ENCODE results near the gene CCDC107. TPM values are rescaled to one million over a fixed set of nuclear protein-coding genes. Genes with fewer than 3 reads are reported as not detected.
A peak's percentile ranks its signal among the peaks of the same experiment; 100 is the strongest.

CCDC107 gene
- total RNA-seq, 2 experiments from 2014 or later, result 30.7 to 30.9 TPM

DNA sequence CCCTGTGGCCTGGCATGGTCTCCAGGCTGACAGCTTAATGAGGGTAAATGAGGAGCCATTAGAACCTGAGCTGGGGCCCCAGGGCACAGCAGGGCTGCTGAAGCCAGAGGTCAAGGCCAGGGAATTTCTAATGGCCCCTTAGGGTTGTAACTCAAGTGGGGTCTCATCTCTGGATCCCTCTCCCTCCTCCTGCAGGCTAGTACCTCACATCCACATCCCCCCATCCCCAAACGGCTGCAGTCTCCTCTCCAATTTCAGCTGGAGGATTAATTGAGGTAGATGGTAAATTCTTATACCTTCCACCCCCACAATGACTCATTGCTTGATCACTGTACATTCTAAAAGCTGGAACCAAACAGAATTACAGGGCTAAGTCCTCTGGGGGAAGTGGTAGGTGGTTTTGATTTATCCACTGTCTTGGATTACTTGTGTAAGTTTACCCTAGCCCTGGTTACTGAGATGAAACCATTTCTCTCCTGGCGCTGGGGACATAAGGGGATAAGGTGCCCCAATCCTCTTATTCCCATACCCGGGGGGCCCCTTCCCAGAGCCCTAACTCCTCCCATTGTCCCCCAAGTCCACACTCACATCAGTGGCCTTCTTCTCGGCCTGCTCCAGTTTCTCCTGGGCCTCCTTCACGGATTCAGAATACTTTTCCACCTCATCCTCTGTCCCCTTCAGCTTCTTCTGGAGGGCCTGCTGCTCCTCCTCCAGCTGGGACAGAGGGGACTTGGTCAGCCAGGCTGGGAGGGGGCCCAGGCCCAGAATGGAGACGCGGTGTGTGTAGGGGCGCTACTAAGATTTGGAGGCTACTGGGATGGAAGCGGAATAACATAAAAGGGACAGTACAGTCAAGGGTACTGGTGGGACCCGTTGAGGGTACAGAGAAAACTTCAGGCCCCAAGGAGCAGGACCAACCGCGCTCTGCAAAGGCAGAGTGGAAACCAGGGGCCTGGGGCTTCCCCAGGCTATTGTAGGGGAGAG, 30.8 kb downstream of the CCDC107 start:
- H3K4me3 Mint-ChIP-seq, result peak overlapping the region; percentile 59
- DNase-seq, result no peak
- ChIA-PET CTCF (interaction anchor here (0.7 to 2.6 kb wide), 11 partner anchors 9 to 44 kb away, joined by 3 to 14 read pairs (median 4); partner anchors contain the start of genes ARHGEF39, CCDC107, CREB3 and RMRP), POLR2A (interaction anchor here (0.6 kb wide), 1 partner anchor 207 kb away, joined by 3 read pairs; no protein-coding TSS in a partner anchor)
- no peaks in the 10 kb centered on the region for H3K36me3 Mint-ChIP-seq (ENCODE audit: low read depth)
- H3K9me3 Mint-ChIP-seq, result no peaks in the 10 kb centered on the region
- peaks cover 22% of the 10 kb centered on the region for H3K4me1 Mint-ChIP-seq
- no peaks in the 10 kb centered on the region for H3K27me3 Mint-ChIP-seq
- no peak overlapping the region for H3K27ac Mint-ChIP-seq

DNA sequence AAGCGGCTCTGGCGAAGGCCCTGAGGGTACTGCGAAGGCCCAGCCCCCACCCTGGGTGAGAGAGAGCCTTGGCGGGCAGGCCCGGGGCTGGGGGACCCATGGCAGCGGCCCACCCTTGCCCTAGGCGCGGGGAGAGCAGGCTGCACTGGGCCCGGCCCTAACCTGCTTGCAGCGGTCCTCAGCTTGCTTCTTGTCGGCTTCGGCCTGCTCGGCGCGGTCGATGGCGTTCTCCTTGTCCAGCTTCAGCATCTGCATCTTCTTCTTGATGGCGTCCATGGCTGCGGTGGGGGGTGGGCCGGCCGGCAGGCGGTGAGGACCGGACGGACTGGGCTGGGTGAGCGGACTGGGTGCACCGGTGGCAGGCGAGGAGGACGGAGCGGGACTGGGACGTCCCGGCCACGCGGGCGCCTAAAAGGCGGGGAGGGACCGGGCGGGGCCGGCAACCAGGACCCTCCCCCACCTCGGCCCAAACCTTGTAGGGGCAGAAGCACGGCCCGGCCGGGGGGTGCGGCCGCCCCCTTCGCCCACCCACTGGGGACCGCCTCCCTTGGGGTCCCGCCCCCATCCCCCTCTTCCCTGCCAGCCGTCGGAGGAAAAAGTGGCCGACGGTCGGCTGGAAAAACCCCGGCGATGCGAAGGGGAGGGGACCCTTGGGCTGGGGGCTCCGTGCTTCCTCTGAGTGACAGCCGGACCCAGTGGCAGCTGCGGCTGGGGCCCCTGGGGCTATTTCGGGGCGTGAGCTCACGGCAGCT, 31.6 kb downstream of the CCDC107 start, which contains the start of gene TPM2:
TSS of gene TPM2 (minus strand) at position 384 of the 752 bp plus-strand sequence. CDS start at position 276, 108 bp downstream.
- Mint-ChIP-seq H3K27ac (peak within 1 kb of the TSS; percentile 64), H3K9me3 (no peaks in the 10 kb centered on the region), H3K36me3 (ENCODE audit: low read depth) (no peaks in the 10 kb centered on the region), H3K4me1 (peaks cover 22% of the 10 kb centered on the region), H3K27me3 (no peaks in the 10 kb centered on the region), H3K4me3 (peak within 1 kb of the TSS; percentile 79)
- POLR2A ChIA-PET, result no interaction called here
- no peak for DNase-seq
- CTCF ChIA-PET, result interaction anchor here (1.1 to 2.6 kb wide), 4 partner anchors 16 to 42 kb away, joined by 3 to 10 read pairs (median 4); no protein-coding TSS in a partner anchor

DNA sequence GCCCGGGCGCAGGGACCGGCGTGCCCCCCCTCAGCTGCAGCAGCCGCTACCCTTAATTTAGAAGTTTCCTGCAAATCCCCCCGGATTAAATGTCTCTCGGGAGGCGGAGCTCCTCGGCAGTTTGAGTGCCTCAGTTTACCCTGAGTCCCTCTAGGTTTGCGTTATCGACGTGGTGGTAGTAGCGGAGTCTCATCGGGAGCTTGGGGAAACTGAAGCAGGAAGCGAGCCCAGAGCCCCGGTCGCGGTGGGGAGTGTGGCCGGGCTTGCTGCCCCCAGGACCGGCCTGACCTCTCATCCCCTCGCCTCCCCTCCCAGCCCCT, 32.2 kb downstream of the CCDC107 start:
- POLR2A ChIA-PET, result no interaction called here
- Mint-ChIP-seq H3K27me3 (no peaks in the 10 kb centered on the region), H3K9me3 (no peaks in the 10 kb centered on the region), H3K4me1 (peaks cover 22% of the 10 kb centered on the region), H3K36me3 (ENCODE audit: low read depth) (no peaks in the 10 kb centered on the region), H3K4me3 (peak overlapping the region; percentile 79), H3K27ac (no peak overlapping the region)
- CTCF ChIA-PET, result interaction anchor here (1.1 to 1.5 kb wide), 3 partner anchors 15 to 35 kb away, joined by 3 to 4 read pairs (median 4); no protein-coding TSS in a partner anchor
- DNase-seq, result no peak

DNA sequence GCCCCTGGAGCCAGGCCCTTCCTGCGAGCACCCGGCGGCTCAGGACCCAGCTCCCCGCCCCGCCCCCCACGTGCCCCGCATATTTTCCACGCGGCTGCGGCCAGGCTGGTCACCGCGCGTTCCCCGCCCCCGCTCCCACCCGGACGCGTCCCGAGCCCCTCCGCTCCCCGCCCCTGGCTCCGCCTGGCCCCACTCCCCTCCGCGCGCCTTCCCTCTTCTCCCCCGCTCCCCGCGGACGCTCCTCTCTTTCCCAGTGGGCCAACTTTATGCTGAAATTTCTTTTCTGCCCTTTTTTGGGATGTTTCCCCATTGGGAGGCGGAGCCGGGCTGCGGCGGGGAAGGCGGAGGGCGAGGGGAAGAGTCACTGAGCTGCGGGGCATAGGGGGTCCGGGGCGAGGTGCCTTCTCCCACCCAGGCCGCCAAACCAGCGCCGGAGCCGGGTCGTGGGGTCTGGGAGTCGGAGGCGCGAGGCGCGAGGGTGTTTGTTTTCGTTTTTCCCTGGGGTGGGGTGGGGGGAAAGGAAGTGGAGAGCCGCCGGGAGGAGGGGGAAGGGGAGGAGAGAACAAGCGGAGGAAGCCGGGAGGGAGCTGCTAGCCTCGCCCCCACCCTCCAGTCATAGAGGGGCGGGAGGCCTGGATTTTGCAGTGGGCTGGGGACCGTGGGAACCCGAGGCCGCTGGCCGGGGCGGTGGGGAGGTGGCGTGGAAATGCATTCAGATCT, 32.7 kb downstream of the CCDC107 start:
- H3K4me3 Mint-ChIP-seq, result peak overlapping the region; percentile 79
- no peaks in the 10 kb centered on the region for H3K9me3 Mint-ChIP-seq
- peak; percentile 43 for DNase-seq
- H3K27ac Mint-ChIP-seq, result peak overlapping the region; percentile 64
- H3K36me3 Mint-ChIP-seq (ENCODE audit: low read depth), result no peaks in the 10 kb centered on the region
- ChIA-PET POLR2A (no interaction called here), CTCF (interaction anchor here (0.7 to 1.8 kb wide), 5 partner anchors 15 to 87 kb away, joined by 3 to 4 read pairs (median 4); no protein-coding TSS in a partner anchor)
- no peaks in the 10 kb centered on the region for H3K27me3 Mint-ChIP-seq
- H3K4me1 Mint-ChIP-seq, result peaks cover 22% of the 10 kb centered on the region

DNA sequence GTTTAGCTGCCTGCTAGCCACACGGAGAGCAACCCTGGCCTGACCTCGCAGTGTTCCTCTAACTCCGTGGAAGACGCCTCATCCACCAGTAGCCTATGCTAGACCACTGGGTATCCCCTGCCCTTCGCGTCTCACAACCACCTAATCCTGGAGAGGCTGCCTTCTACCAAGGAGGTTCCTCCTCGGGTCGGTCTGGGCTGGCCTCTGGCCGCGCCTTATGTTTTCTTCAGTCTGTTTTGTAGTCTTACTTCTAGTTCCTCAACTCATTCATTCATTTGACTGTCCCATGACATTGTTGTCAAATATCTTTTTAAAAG, 33.2 kb downstream of the CCDC107 start:
- H3K36me3 Mint-ChIP-seq (ENCODE audit: low read depth), result peaks cover 3% of the 10 kb centered on the region
- H3K27me3 Mint-ChIP-seq, result no peaks in the 10 kb centered on the region
- DNase-seq, result no peak
- peaks cover 22% of the 10 kb centered on the region for H3K4me1 Mint-ChIP-seq
- peak overlapping the region; percentile 79 for H3K4me3 Mint-ChIP-seq
- CTCF ChIA-PET, result interaction anchor here (0.7 to 1.8 kb wide), 4 partner anchors 11 to 88 kb away, joined by 3 to 4 read pairs (median 4); no protein-coding TSS in a partner anchor
- peak overlapping the region; percentile 64 for H3K27ac Mint-ChIP-seq
- POLR2A ChIA-PET, result no interaction called here
- no peaks in the 10 kb centered on the region for H3K9me3 Mint-ChIP-seq

DNA sequence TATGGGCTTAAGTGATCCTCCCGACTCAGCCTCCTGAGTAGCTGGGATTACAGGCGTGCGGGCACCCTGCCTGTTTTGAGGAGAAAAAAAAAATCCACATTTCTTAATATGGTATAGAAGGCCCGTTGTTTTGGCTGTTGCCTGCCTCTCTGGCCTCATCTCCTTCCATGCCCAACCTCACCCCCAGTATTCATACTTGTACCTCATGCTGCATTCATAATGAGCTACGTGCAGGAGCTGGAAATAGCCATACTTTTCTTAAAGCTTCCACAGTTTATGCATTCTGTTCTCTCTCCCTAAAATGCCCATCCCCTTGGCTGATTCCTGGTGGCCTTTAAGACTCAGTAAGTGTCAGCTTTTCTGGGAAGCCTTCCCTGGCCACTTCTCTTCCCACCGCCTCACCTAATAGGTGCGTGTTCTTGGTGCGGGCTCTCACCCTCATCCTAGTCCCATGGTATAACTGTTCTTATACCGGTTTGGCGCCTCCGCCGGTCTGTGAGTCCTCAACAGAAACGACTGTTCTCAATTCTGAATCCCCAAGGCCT, 33.7 kb downstream of the CCDC107 start:
- POLR2A ChIA-PET, result no interaction called here
- no peak for DNase-seq
- Mint-ChIP-seq H3K4me1 (peaks cover 25% of the 10 kb centered on the region), H3K9me3 (no peaks in the 10 kb centered on the region), H3K36me3 (ENCODE audit: low read depth) (peaks cover 7% of the 10 kb centered on the region), H3K27me3 (no peaks in the 10 kb centered on the region), H3K4me3 (peak overlapping the region; percentile 79), H3K27ac (no peak overlapping the region)
- CTCF ChIA-PET, result interaction anchor here (0.7 to 1.8 kb wide), 5 partner anchors 12 to 88 kb away, joined by 3 to 4 read pairs (median 4); no protein-coding TSS in a partner anchor

DNA sequence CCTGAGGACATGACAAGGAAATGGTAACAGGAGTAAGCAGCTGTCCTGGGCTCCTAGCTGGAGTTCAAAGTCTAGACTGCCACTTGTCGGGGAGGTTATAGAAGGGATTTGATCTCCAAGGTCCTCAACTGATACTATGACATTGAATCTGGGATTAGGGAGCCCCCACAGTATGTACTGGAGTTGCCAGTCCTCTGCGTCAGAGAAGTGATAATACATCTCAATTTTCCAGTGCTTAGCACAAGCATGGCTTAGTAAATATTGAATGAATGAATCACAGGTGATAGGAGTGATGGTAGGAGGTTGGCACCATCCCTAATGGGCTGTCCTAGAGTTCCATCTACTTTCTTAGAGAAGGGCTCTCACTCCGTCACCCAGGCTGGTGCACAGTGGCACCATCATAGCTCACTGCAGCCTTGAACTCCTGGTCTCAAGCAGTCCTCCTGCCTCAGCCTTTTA, 37.9 kb downstream of the CCDC107 start:
- Mint-ChIP-seq H3K36me3 (ENCODE audit: low read depth) (peaks cover 19% of the 10 kb centered on the region), H3K27me3 (no peaks in the 10 kb centered on the region), H3K4me3 (no peak overlapping the region), H3K27ac (no peak overlapping the region), H3K9me3 (no peaks in the 10 kb centered on the region), H3K4me1 (peaks cover 16% of the 10 kb centered on the region)
- ChIA-PET CTCF (interaction anchor here (0.6 to 4.3 kb wide), 28 partner anchors 8 to 635 kb away, joined by 3 to 67 read pairs (median 5); partner anchors contain the start of genes ARHGEF39, CCDC107, CREB3 and RMRP), POLR2A (no interaction called here)
- DNase-seq, result no peak

DNA sequence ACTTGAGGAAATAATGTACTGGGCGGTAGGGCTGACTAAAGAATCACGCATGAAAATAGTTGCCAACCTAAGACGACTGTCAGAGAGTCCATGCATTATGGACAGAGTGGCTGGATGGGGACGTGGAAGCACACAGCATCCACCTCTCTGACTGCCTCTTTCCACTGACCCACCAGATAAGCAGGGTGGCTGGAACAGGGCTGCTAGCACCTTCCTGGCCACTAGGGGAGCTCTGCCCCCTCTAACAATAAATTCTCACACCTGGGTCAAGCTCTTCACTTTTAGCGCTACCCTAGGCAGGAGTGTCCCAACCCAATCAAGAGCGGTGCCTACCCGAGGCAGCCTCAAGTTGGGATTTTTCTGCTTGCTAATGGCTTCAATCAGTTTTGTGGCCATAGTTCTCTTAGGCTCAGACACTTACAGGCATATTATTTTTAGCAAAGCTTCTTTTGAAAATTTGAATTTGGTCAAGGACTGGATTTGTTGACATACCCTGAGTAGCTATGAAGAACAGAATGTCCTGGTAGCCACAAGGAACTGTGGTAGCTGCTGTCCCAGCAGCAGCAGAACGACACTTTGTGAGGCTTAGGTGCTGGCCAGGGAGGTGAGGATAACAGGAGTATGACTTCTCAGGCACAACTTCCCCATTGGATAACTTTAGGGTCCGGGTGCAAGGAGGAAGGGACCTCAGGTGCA, 38.6 kb downstream of the CCDC107 start:
- DNase-seq, result peak; percentile 55
- peaks cover 19% of the 10 kb centered on the region for H3K36me3 Mint-ChIP-seq (ENCODE audit: low read depth)
- no peak overlapping the region for H3K4me3 Mint-ChIP-seq
- H3K4me1 Mint-ChIP-seq, result peaks cover 9% of the 10 kb centered on the region
- H3K9me3 Mint-ChIP-seq, result no peaks in the 10 kb centered on the region
- ChIA-PET CTCF (interaction anchor here (0.6 to 4.3 kb wide), 28 partner anchors 9 to 598 kb away, joined by 3 to 67 read pairs (median 4); partner anchors contain the start of genes ARHGEF39, CCDC107, CREB3 and RMRP), POLR2A (no interaction called here)
- H3K27me3 Mint-ChIP-seq, result no peaks in the 10 kb centered on the region
- no peak overlapping the region for H3K27ac Mint-ChIP-seq

DNA sequence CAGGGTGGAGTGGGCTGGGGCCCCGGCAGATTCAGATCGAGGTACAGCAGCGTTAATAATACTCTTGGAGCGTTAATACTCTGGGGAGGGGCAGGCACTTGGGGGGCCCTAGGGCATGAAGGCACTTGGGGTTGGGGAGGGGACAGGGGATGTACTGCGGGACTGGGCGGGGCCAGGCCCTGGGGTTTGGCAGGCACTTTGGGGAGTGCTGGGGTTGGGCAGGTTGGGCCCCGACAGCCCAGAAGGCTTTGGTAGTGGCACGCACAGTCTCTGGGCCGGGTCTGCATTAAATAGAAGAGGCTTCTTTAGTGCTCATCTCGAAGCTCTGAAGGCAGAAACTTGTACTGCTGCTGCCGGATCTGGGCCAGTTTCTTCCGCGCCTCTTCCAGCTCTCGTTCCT, 39.4 kb downstream of the CCDC107 start:
- Mint-ChIP-seq H3K27me3 (no peaks in the 10 kb centered on the region), H3K4me3 (no peak overlapping the region), H3K36me3 (ENCODE audit: low read depth) (peaks cover 19% of the 10 kb centered on the region), H3K9me3 (no peaks in the 10 kb centered on the region), H3K4me1 (peaks cover 5% of the 10 kb centered on the region), H3K27ac (no peak overlapping the region)
- ChIA-PET POLR2A (no interaction called here), CTCF (interaction anchor here (1.3 to 4.3 kb wide), 8 partner anchors 9 to 82 kb away, joined by 4 to 67 read pairs (median 13); partner anchors contain the start of genes ARHGEF39, CREB3 and TLN1)
- no peak for DNase-seq

DNA sequence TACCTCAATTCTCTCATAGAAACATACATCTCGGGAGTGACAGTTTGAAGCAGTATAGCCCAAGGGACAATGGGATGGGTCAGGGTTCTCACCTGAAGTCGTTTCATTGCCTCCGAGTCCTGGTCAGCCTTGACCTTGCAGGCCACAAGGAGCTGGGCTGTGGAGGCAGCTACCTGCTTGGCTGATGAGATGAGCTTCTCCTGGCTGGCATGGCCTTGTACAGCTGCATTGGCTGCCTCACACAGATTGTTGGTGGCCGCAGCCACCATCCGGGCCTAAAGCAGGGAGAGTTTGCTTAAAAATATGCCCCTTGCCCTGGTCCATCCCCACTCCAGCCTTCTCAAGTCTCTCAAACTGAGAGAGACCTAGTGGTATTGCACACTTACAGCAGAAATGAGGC, 40.1 kb downstream of the CCDC107 start:
- peaks cover 25% of the 10 kb centered on the region for H3K36me3 Mint-ChIP-seq (ENCODE audit: low read depth)
- H3K4me1 Mint-ChIP-seq, result peaks cover 5% of the 10 kb centered on the region
- POLR2A ChIA-PET, result no interaction called here
- H3K27ac Mint-ChIP-seq, result no peak overlapping the region
- CTCF ChIA-PET, result interaction anchor here (0.9 to 4.3 kb wide), 4 partner anchors 10 to 86 kb away, joined by 3 to 67 read pairs (median 10); no protein-coding TSS in a partner anchor
- H3K9me3 Mint-ChIP-seq, result no peaks in the 10 kb centered on the region
- no peaks in the 10 kb centered on the region for H3K27me3 Mint-ChIP-seq
- DNase-seq, result no peak
- H3K4me3 Mint-ChIP-seq, result no peak overlapping the region

DNA sequence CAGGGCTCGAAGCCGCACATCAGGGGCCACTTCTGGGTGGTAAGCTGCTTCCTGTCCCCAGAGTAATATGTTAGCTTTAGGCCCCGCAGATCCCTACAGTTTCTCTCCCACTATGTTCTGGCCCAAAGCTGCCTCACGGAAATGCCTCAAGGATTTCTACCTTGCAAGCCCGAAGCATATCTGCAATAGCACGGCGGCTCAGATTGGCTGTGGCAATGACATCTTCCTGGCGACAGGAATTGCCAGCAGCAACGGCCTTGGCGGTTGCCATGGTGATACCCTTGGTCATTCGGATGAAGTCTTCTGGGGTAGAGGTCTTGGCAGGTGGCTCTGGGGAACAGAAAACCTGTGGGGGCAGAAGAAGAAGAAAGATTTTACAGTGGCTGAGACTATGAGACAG, 41.9 kb downstream of the CCDC107 start:
- ChIA-PET POLR2A (no interaction called here), CTCF (interaction anchor here (0.6 to 1.8 kb wide), 4 partner anchors 22 to 96 kb away, joined by 3 to 4 read pairs (median 3); partner anchors contain the start of genes CCDC107 and RMRP)
- Mint-ChIP-seq H3K27ac (no peak overlapping the region), H3K4me3 (no peak overlapping the region), H3K9me3 (no peaks in the 10 kb centered on the region), H3K27me3 (no peaks in the 10 kb centered on the region), H3K4me1 (peaks cover 5% of the 10 kb centered on the region), H3K36me3 (ENCODE audit: low read depth) (peaks cover 42% of the 10 kb centered on the region)
- DNase-seq, result no peak

Data from activated CD4-positive, alpha-beta T cell treated with anti-CD3 and anti-CD28 coated beads, Interleukin-2, amount 10 ng/mL, durations not matched to agents 7 days and 5 days (primary cell).